Mucosa of descending colon (tissue), 3 donors: ENCODE data around the gene FBXW2. TPM values are rescaled to one million over a fixed set of nuclear protein-coding genes. Genes with fewer than 3 reads are reported as not detected.
"Not testable (repeated sequence)": the region's sequence is repeated elsewhere in the genome, so short reads cannot be mapped to it uniquely, and the experiment has no call there.

Experiments used
- ATAC-seq: fragments of 200-7000 bp; cut with Tn5 transposase; one replicate; pipeline ENCODE4 v1.9.1; 2020; ENCODE audit warnings: mild to moderate bottlenecking, moderate library complexity
- DNase-seq, 3 donors: peaks; one replicate each; pipeline ENCODE4 v3.0.0-alpha.2; 2020
- H3K36me3 ChIP-seq: fragments of 200-600 bp; one replicate; pipeline ENCODE4 v1.8.0; 2021; ENCODE audit warnings: low read depth, mild to moderate bottlenecking
- H3K4me1 ChIP-seq: fragments of 200-600 bp; one replicate; pipeline ENCODE4 v1.8.0; 2021; ENCODE audit warnings: low read depth, mild to moderate bottlenecking
- H3K4me3 ChIP-seq: fragments of 200-600 bp; one replicate; pipeline ENCODE4 v1.8.0; 2021; ENCODE audit warnings: mild to moderate bottlenecking
- H3K9me3 ChIP-seq: fragments of 200-600 bp; one replicate; pipeline ENCODE4 v1.8.0; 2021; ENCODE audit warnings: mild to moderate bottlenecking
- CTCF ChIP-seq: fragments of 200-600 bp; IDR thresholded peaks from one replicate; pipeline ENCODE4 v1.8.0; 2022; ENCODE audit warnings: antibody characterized with exemption, mild to moderate bottlenecking
- intact Hi-C, 2 donors: fragments of 100-400 bp; cut with DNase I in 1 of 2; cut with micrococcal nuclease in 1 of 2; formaldehyde crosslinking; loops; one replicate each; pipeline versions ENCODE4 v1.11.0 to v1.11.1; 2022; cut with DNase I, micrococcal nuclease
- total RNA-seq, 3 donors: library from RNA; stranded (reverse); fragmentation: NEBNext Ultra II Directional in 2 of 3; extraction: Animal tissue kit (Norgen Biotek cat#: 25700) in 2 of 3; gene quantifications; one replicate each; pipeline versions ENCODE4 v1.2.1 to v1.2.4, GENCODE V29; 2021 to 2023
- donor health status: DM: no; HTN: no; CAD: no; lungs with moderate emphysema.
- donor health status: DM: no; HTN: no; CAD: no.
- donor health status: DM: no; HTN: yes; CAD: no.

The FBXW2 gene
- total RNA-seq, 3 donors from 2014 or later, result 62.1 to 67.5 (median 65.0) TPM

- no peak overlapping the region for H3K4me3 ChIP-seq
- DNase-seq (no peak), ATAC-seq (no peak)
- no peaks in the 10 kb centered on the region for H3K4me1 ChIP-seq
- TF ChIP-seq CTCF, result no peak
- no peaks in the 10 kb centered on the region for H3K36me3 ChIP-seq
- H3K9me3 ChIP-seq, result no peaks in the 10 kb centered on the region
- intact Hi-C loops, result no loop called here
These were observed 25.4 kb upstream of the FBXW2 start for GRCh38 chr9:120818595-120818994.

GRCh38 chr9:120815075-120815474, 21.9 kb upstream of the FBXW2 start:
- no peaks in the 10 kb centered on the region for H3K36me3 ChIP-seq
- intact Hi-C loops, result no loop called here

GRCh38 chr9:120808931-120809330, 15.7 kb upstream of the FBXW2 start:
- Histone ChIP-seq H3K4me1 (no peaks in the 10 kb centered on the region), H3K9me3 (peaks cover 45% of the 10 kb centered on the region), H3K4me3 (no peak overlapping the region), H3K36me3 (no peaks in the 10 kb centered on the region)
- no peak for DNase-seq
- intact Hi-C loops, result no loop called here
- TF ChIP-seq CTCF, result no peak
- no peak for ATAC-seq

More at GRCh38 chr9:120815075-120815474, 21.9 kb upstream of the FBXW2 start:
- no peaks in the 10 kb centered on the region for H3K9me3 ChIP-seq
- no peaks in the 10 kb centered on the region for H3K4me1 ChIP-seq
- ATAC-seq, result no peak
- TF ChIP-seq CTCF, result no peak
- H3K4me3 ChIP-seq, result no peak overlapping the region
- DNase-seq, result no peak

GRCh38 chr9:120807607-120808379, 14.6 kb upstream of the FBXW2 start:
- intact Hi-C loops, result no loop called here
- H3K4me1 ChIP-seq, result no peaks in the 10 kb centered on the region

GRCh38 chr9:120804784-120805363, 11.7 kb upstream of the FBXW2 start:
- H3K36me3 ChIP-seq, H3K4me3 ChIP-seq, intact Hi-C loops, H3K4me1 ChIP-seq, ATAC-seq, DNase-seq: not testable (repeated sequence)
- peaks cover 45% of the 10 kb centered on the region for H3K9me3 ChIP-seq

More at GRCh38 chr9:120807607-120808379, 14.6 kb upstream of the FBXW2 start:
- no peaks in the 10 kb centered on the region for H3K36me3 ChIP-seq
- ATAC-seq (no peak), DNase-seq (no peak)
- peaks cover 45% of the 10 kb centered on the region for H3K9me3 ChIP-seq
- no peak for TF ChIP-seq CTCF
- H3K4me3 ChIP-seq, result no peak overlapping the region

- Histone ChIP-seq H3K4me1 (no peaks in the 10 kb centered on the region), H3K4me3 (no peak overlapping the region), H3K36me3 (no peaks in the 10 kb centered on the region), H3K9me3 (peaks cover 23% of the 10 kb centered on the region)
- ATAC-seq (no peak), DNase-seq (no peak)
- TF ChIP-seq CTCF, result no peak
- intact Hi-C loops, result no loop called here
These were observed 8.2 kb upstream of the FBXW2 start for GRCh38 chr9:120801441-120801840.
